DND-41 (cell line): ENCODE data around the gene ZFHX3.

Experiments used
- EZH2 ChIP-seq: IDR thresholded peaks from 3 replicates; pipeline ENCODE4 v1.6.1; 2012; ENCODE audit warnings: borderline replicate concordance, low read depth, mild to moderate bottlenecking, moderate library complexity, low read length, inconsistent platforms; ENCODE audit not compliant: severe bottlenecking
- TF ChIP-seq, protein P1 (sequence below): IDR thresholded peaks from 2 replicates; pipeline ENCODE4 v1.5.1; 2012; ENCODE audit warnings: borderline replicate concordance, low read length, moderate library complexity, mild to moderate bottlenecking; ENCODE audit not compliant: poor library complexity, severe bottlenecking; ENCODE audit errors: extremely low read depth

DNA sequence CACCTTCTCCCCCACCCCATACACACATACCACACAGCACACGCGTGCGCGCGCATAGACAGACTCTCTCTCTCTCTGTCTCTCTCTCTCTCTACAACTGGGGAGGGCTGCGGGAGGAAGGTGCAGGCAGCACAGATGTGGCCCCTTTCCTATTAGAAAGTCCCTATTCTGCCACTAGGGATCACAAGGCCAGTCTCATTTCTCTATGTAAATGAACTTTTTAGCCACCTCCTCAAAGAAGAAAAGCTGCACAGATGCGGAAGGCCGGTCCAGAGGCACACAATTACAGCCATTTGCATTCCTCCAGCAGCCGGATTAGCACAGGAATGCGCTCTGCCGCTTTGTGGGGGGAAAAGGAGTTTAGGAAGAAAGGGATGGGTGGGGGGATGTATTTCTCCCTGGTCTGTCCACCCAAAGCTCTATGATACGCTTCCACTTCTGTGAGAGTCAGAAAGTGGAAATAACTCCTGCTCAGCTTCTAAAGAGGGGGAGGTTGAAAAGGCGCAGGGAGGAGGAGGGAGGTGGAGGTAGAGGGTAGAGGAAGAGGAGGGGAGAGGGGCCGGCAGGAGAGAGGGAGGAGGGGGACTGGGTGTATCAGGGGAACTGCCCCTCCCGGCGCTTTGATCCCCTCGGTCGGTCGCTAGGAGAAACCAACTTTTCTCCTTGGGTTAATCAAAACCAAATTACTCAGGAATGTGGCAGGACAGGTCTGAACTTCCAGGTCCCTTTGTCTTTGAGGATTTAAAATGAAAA is 11.7 kb downstream of the ZFHX3 start:
- TF ChIP-seq, protein P1, sequence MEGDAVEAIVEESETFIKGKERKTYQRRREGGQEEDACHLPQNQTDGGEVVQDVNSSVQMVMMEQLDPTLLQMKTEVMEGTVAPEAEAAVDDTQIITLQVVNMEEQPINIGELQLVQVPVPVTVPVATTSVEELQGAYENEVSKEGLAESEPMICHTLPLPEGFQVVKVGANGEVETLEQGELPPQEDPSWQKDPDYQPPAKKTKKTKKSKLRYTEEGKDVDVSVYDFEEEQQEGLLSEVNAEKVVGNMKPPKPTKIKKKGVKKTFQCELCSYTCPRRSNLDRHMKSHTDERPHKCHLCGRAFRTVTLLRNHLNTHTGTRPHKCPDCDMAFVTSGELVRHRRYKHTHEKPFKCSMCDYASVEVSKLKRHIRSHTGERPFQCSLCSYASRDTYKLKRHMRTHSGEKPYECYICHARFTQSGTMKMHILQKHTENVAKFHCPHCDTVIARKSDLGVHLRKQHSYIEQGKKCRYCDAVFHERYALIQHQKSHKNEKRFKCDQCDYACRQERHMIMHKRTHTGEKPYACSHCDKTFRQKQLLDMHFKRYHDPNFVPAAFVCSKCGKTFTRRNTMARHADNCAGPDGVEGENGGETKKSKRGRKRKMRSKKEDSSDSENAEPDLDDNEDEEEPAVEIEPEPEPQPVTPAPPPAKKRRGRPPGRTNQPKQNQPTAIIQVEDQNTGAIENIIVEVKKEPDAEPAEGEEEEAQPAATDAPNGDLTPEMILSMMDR: no peak
- no peak for TF ChIP-seq EZH2
